Cardiac muscle cell (in vitro differentiated cells and primary cell): ENCODE results near the gene FRAS1. TPM values are rescaled to one million over a fixed set of nuclear protein-coding genes. Genes with fewer than 3 reads are reported as not detected.

Source experiments
- DNase-seq, 2 donors: peaks; one replicate each; pipeline versions ENCODE4 v3.0.0 to v3.0.0-alpha.2; 2010 to 2017; ENCODE audit warnings: low read depth in 1 of 2, low spot score in 1 of 2
- H3K27ac ChIP-seq: fragments of 200-600 bp; sonication (generic); 2 replicates; pipeline ENCODE4 v1.5.1; 2016
- H3K27me3 ChIP-seq: fragments of 200-600 bp; sonication (generic); 2 replicates; pipeline ENCODE4 v1.6.0; 2016; ENCODE audit warnings: control low read depth
- H3K36me3 ChIP-seq: fragments of 200-600 bp; sonication (generic); 2 replicates; pipeline ENCODE4 v1.5.1; 2016; ENCODE audit warnings: control low read depth
- H3K4me1 ChIP-seq: fragments of 200-600 bp; sonication (generic); 2 replicates; pipeline ENCODE4 v1.8.1; 2017; ENCODE audit warnings: low read depth, mild to moderate bottlenecking, mixed run types
- H3K4me3 ChIP-seq: fragments of 200-600 bp; sonication (generic); 2 replicates; pipeline ENCODE4 v1.5.1; 2016; ENCODE audit warnings: mild to moderate bottlenecking
- H3K9me3 ChIP-seq: fragments of 200-600 bp; sonication (generic); 2 replicates; pipeline ENCODE4 v1.5.1; 2017; ENCODE audit warnings: low read depth, mild to moderate bottlenecking, control low read depth
- CTCF ChIP-seq: IDR thresholded peaks from 2 replicates; pipeline ENCODE4 v1.5.1; 2012; ENCODE audit warnings: low read depth, mild to moderate bottlenecking, low read length
- polyA plus RNA-seq: library from polyadenylated mRNA; unstranded; fragments of >200 nt; fragmentation: Nextera tagmentation; extraction: Ambion mirVana; gene quantifications from 2 replicates; pipeline ENCODE4 v1.2.1, GENCODE V29; 2016
- total RNA-seq: library from RNA; depleted of rRNA; stranded (reverse); fragments of >200 nt; gene quantifications from 2 replicates; pipeline ENCODE4 v1.2.3, GENCODE V29; 2016

Gene FRAS1
- total and polyA plus RNA-seq, 2 experiments from 2014 or later: 4.4 to 20.4 TPM

- no peaks in the 10 kb centered on the region for H3K36me3 ChIP-seq
- TF ChIP-seq CTCF: no peak
- H3K9me3 ChIP-seq: no peaks in the 10 kb centered on the region
- no peak overlapping the region for H3K27ac ChIP-seq
- H3K4me3 ChIP-seq: no peak overlapping the region
- no peaks in the 10 kb centered on the region for H3K4me1 ChIP-seq
- no peaks in the 10 kb centered on the region for H3K27me3 ChIP-seq
- DNase-seq: no peak
These were observed 299.2 kb downstream of the FRAS1 start for GRCh38 chr4:78356251-78356786.

- H3K27me3 ChIP-seq: no peaks in the 10 kb centered on the region
- no peak for DNase-seq
- H3K9me3 ChIP-seq: no peaks in the 10 kb centered on the region
- no peaks in the 10 kb centered on the region for H3K4me1 ChIP-seq
- no peaks in the 10 kb centered on the region for H3K36me3 ChIP-seq
- TF ChIP-seq CTCF: no peak
- H3K27ac ChIP-seq: no peak overlapping the region
- no peak overlapping the region for H3K4me3 ChIP-seq
These were observed 300.0 kb downstream of the FRAS1 start for GRCh38 chr4:78357122-78357521.

- Histone ChIP-seq H3K4me3 (no peak overlapping the region), H3K36me3 (no peaks in the 10 kb centered on the region), H3K27ac (no peak overlapping the region), H3K4me1 (peaks cover 3% of the 10 kb centered on the region), H3K9me3 (no peaks in the 10 kb centered on the region), H3K27me3 (no peaks in the 10 kb centered on the region)
- no peak for TF ChIP-seq CTCF
- no peak for DNase-seq
These were observed 303.3 kb downstream of the FRAS1 start for GRCh38 chr4:78360466-78360865.

- no peaks in the 10 kb centered on the region for H3K36me3 ChIP-seq
- no peak overlapping the region for H3K27ac ChIP-seq
- peaks cover 3% of the 10 kb centered on the region for H3K4me1 ChIP-seq
- no peak overlapping the region for H3K4me3 ChIP-seq
- no peak for TF ChIP-seq CTCF
- H3K9me3 ChIP-seq: no peaks in the 10 kb centered on the region
- no peaks in the 10 kb centered on the region for H3K27me3 ChIP-seq
- no peak for DNase-seq
These were observed 304.5 kb downstream of the FRAS1 start for GRCh38 chr4:78361621-78362120.

- no peak for DNase-seq
- H3K36me3 ChIP-seq: no peaks in the 10 kb centered on the region
- TF ChIP-seq CTCF: no peak
- no peak overlapping the region for H3K27ac ChIP-seq
- no peaks in the 10 kb centered on the region for H3K9me3 ChIP-seq
- peaks cover 3% of the 10 kb centered on the region for H3K4me1 ChIP-seq
- no peak overlapping the region for H3K4me3 ChIP-seq
- no peaks in the 10 kb centered on the region for H3K27me3 ChIP-seq
These were observed 305.2 kb downstream of the FRAS1 start for GRCh38 chr4:78362310-78362709.
